Vein endothelial cell (primary cell): ENCODE results near the gene NCR3LG1. TPM values are rescaled to one million over a fixed set of nuclear protein-coding genes. Genes with fewer than 3 reads are reported as not detected.

Experiments
- total RNA-seq: library from RNA; depleted of rRNA; stranded (reverse); fragments of >200 nt; gene quantifications from 2 replicates; pipeline ENCODE4 v1.2.3, GENCODE V29; 2012

NCR3LG1 gene
- total RNA-seq = 8.5 and 12.3 TPM in 2 replicates

GRCh38 chr11:17351510-17352176 lies at the start of gene NCR3LG1:
Gene NCR3LG1 (plus strand): TSS chr11:17351800. CDS start chr11:17351970, 170 bp downstream.

DNA sequence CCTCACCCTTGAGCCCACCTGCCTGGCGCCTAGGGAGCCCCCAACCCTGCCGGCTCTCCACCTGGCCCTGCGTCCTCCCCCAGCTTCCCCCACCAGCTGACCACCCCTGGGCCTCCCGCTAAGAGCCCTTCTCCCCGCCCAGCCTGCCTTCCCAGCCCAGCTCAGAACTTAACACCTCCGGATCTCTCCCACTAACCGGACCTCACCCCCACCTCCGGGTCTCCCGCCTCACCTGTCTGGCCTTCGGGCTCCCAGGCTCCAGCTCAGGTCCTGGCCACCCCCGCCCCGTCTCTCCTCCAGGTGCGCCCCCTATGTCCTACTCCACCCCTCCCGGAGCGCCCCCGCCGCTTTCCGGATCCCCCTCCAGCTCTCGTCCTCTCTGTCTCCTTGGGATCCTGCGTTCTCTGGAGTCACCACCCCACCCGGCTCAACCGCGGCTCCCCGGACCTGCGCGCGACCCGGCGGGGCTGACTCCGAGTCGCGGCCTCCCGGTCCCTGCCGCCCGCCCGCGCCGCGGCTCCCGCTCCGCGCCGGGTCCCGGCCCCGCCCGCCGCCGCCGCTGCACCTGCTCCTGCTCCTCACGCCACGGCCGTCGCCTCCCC lies 37.1 kb downstream of the NCR3LG1 start, which contains the start of gene KCNJ11:
Gene KCNJ11 (minus strand): TSS at position 51 of the 602 bp plus-strand sequence. CDS start 568 bp downstream, outside the sequence.

Other genes with a start within 250 kb of the NCR3LG1 start
- 99.3 and 128 TPM in 2 replicates for gene PIK3C2A, start 143.8 kb upstream of the NCR3LG1 start, total RNA-seq
- 51.6 and 66.6 TPM in 2 replicates for gene NUCB2, start 75.1 kb upstream of the NCR3LG1 start, total RNA-seq
- gene KCNJ11, start 36.9 kb downstream of the NCR3LG1 start, total RNA-seq = 0.19 TPM in 1 of 2 replicates, not detected in the other
- not detected in 2 replicates for gene ABCC8, start 125.0 kb downstream of the NCR3LG1 start, total RNA-seq
- gene USH1C, start 192.6 kb downstream of the NCR3LG1 start, total RNA-seq = not detected in 2 replicates
- gene OTOG, start 195.5 kb downstream of the NCR3LG1 start, total RNA-seq = not detected in 2 replicates